ENCODE data around the gene CERS6. TPM values are rescaled to one million over a fixed set of nuclear protein-coding genes. Genes with fewer than 3 reads are reported as not detected.

CERS6 gene
- polyA plus RNA-seq, 1 donor (not counting 4 experiments of a cell fraction or from before 2014, with no cell fraction given), result 19.5 TPM

GRCh38 chr2:168698969-168699368 is 242.9 kb downstream of the CERS6 start:
- H3K9me3 ChIP-seq (ENCODE audit: control insufficient read depth, low read depth, low read length), result no peaks in the 10 kb centered on the region
- H3K27me3 ChIP-seq (ENCODE audit: control insufficient read depth, extremely low read depth, insufficient read depth, low read length), result no peaks in the 10 kb centered on the region
- no peaks in the 10 kb centered on the region for H3K36me3 ChIP-seq (ENCODE audit: control insufficient read depth in 2 of 2, extremely low read depth in 1 of 2, insufficient read depth in 2 of 2, low read length in 2 of 2)
- H3K27ac ChIP-seq (ENCODE audit: control insufficient read depth, insufficient read depth, low read length), result no peak overlapping the region
- dilution Hi-C loops (cut with MboI; ENCODE audit: extremely low pct_ligation_motif_present, low sequenced_read_pairs), result no loop called here
- H3K79me2 ChIP-seq (ENCODE audit: control insufficient read depth, insufficient read depth, low read length), result no peaks in the 10 kb centered on the region
- H3K9me1 ChIP-seq (ENCODE audit: control insufficient read depth, extremely low read depth, insufficient read depth, low read length), result no peaks in the 10 kb centered on the region
- no peaks in the 10 kb centered on the region for H4K20me1 ChIP-seq (ENCODE audit: control insufficient read depth, extremely low read depth, insufficient read depth, low read length)
- DNase-seq (ENCODE audit: low read depth, low spot score) (no peak), FAIRE-seq (no peak)
- no peak overlapping the region for H3K4me2 ChIP-seq (ENCODE audit: control insufficient read depth, extremely low read depth, insufficient read depth, low read depth, low read length)
- H3K4me3 ChIP-seq (ENCODE audit: control insufficient read depth in 2 of 3, extremely low read depth in 1 of 3, insufficient read depth in 2 of 3, low read depth in 1 of 3, low read length in 3 of 3), result no peak overlapping the region
- no peak overlapping the region for H3K9ac ChIP-seq (ENCODE audit: control insufficient read depth, extremely low read depth, insufficient read depth, low read length)
- TF ChIP-seq, protein P1, sequence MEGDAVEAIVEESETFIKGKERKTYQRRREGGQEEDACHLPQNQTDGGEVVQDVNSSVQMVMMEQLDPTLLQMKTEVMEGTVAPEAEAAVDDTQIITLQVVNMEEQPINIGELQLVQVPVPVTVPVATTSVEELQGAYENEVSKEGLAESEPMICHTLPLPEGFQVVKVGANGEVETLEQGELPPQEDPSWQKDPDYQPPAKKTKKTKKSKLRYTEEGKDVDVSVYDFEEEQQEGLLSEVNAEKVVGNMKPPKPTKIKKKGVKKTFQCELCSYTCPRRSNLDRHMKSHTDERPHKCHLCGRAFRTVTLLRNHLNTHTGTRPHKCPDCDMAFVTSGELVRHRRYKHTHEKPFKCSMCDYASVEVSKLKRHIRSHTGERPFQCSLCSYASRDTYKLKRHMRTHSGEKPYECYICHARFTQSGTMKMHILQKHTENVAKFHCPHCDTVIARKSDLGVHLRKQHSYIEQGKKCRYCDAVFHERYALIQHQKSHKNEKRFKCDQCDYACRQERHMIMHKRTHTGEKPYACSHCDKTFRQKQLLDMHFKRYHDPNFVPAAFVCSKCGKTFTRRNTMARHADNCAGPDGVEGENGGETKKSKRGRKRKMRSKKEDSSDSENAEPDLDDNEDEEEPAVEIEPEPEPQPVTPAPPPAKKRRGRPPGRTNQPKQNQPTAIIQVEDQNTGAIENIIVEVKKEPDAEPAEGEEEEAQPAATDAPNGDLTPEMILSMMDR (optimal IDR thresholded peaks at IDR 0.05 in 1 of 3, IDR thresholded peaks at IDR 0.05 in 1 of 3, conservative IDR thresholded peaks at IDR 0.05 in 1 of 3; ENCODE audit: extremely low read depth in 1 of 3, insufficient read depth in 2 of 3, low read length in 3 of 3), result no peak
- TF ChIP-seq EZH2 (IDR thresholded peaks at IDR 0.05; ENCODE audit: low read length), result no peak
- no peak overlapping the region for H2AFZ ChIP-seq (ENCODE audit: control insufficient read depth, low read length)
- peaks cover 11% of the 10 kb centered on the region for H3K4me1 ChIP-seq (ENCODE audit: control insufficient read depth, extremely low read depth, insufficient read depth, low read length)

GRCh38 chr2:168699844-168700417 is 243.9 kb downstream of the CERS6 start:
- H4K20me1 ChIP-seq (ENCODE audit: control insufficient read depth, extremely low read depth, insufficient read depth, low read length), result no peaks in the 10 kb centered on the region
- H3K79me2 ChIP-seq (ENCODE audit: control insufficient read depth, insufficient read depth, low read length), result no peaks in the 10 kb centered on the region
- dilution Hi-C loops (cut with MboI; ENCODE audit: extremely low pct_ligation_motif_present, low sequenced_read_pairs), result no loop called here
- no peak overlapping the region for H2AFZ ChIP-seq (ENCODE audit: control insufficient read depth, low read length)
- no peak overlapping the region for H3K27ac ChIP-seq (ENCODE audit: control insufficient read depth, insufficient read depth, low read length)
- no peak overlapping the region for H3K4me2 ChIP-seq (ENCODE audit: control insufficient read depth, extremely low read depth, insufficient read depth, low read depth, low read length)
- no peak overlapping the region for H3K9ac ChIP-seq (ENCODE audit: control insufficient read depth, extremely low read depth, insufficient read depth, low read length)
- H3K27me3 ChIP-seq (ENCODE audit: control insufficient read depth, extremely low read depth, insufficient read depth, low read length), result no peaks in the 10 kb centered on the region
- H3K4me3 ChIP-seq (ENCODE audit: control insufficient read depth in 2 of 3, extremely low read depth in 1 of 3, insufficient read depth in 2 of 3, low read depth in 1 of 3, low read length in 3 of 3), result no peak overlapping the region
- no peaks in the 10 kb centered on the region for H3K9me1 ChIP-seq (ENCODE audit: control insufficient read depth, extremely low read depth, insufficient read depth, low read length)
- FAIRE-seq (no peak), DNase-seq (ENCODE audit: low read depth, low spot score) (no peak)
- H3K9me3 ChIP-seq (ENCODE audit: control insufficient read depth, low read depth, low read length), result no peaks in the 10 kb centered on the region
- TF ChIP-seq EZH2 (IDR thresholded peaks at IDR 0.05; ENCODE audit: low read length), result no peak
- H3K4me1 ChIP-seq (ENCODE audit: control insufficient read depth, extremely low read depth, insufficient read depth, low read length), result peaks cover 11% of the 10 kb centered on the region
- H3K36me3 ChIP-seq (ENCODE audit: control insufficient read depth in 2 of 2, extremely low read depth in 1 of 2, insufficient read depth in 2 of 2, low read length in 2 of 2), result no peaks in the 10 kb centered on the region
